GM18907 (cell line): ENCODE results near the gene INTS2.
"Not testable (repeated sequence)": the region's sequence is repeated elsewhere in the genome, so short reads cannot be mapped to it uniquely, and the experiment has no call there.

Source experiments
- ATAC-seq: cut with Tn5 transposase; IDR thresholded peaks from one replicate; pipeline ENCODE4 v1.9.1; 2021; ENCODE audit warnings: mild to moderate bottlenecking, moderate library complexity; ENCODE audit not compliant: unreplicated experiment

Gene INTS2

GRCh38 chr17:61822326-61823285 lies 105.2 kb downstream of the INTS2 start:
- ATAC-seq, result peak; percentile 36

DNA sequence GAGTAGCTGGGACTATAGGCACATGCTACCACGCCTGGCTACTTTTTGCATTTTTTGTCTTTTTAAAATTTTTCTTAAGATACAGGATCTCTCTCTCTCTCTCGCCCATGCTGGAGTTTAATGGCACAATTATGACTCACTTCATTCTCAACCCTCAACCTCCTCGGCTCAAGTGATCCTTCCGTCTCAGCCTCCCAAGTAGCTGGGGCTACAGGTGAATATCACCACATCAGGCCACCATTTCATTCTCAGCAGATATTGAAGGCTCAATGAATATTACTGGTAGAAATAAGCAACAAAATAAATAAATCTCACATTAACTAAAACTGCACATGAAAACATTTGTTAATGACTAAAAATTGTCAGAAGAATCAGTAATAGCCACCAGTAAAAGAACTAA lies 106.1 kb downstream of the INTS2 start:
- ATAC-seq, result no peak

DNA sequence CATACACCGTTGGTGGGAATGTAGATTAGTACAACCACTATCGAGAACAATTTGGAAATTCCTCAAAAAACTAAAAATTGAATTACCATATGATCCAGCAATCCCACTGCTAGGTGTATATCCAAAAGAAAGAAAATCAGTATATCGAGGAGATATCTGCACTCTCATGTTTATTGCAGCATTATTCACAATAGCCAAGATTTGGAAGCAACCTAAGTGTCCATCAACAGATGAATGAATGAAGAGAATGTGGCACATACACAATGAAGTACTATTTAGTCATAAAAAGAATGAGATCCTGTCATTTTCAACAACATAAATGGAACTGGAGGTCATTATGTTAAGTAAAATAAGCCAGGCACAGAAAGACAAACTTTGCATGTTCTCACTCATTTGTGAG lies 108.5 kb downstream of the INTS2 start:
- not testable (repeated sequence) for ATAC-seq

- no peak for ATAC-seq
These were observed 109.6 kb downstream of the INTS2 start for GRCh38 chr17:61818225-61818624.

GRCh38 chr17:61817452-61817851 lies 110.3 kb downstream of the INTS2 start:
- no peak for ATAC-seq

GRCh38 chr17:61816538-61816937 lies 111.2 kb downstream of the INTS2 start:
- no peak for ATAC-seq

GRCh38 chr17:61815863-61816503 lies 111.8 kb downstream of the INTS2 start:
- ATAC-seq, result no peak
